Keratinocyte (primary cell): Measurements from ENCODE around the gene ABI3. TPM values are rescaled to one million over a fixed set of nuclear protein-coding genes. Genes with fewer than 3 reads are reported as not detected.

Experiments
- DNase-seq: peaks from one replicate; pipeline ENCODE4 v3.0.0-alpha.2; 2011; ENCODE audit warnings: low read depth, missing footprints, low spot score
- FAIRE-seq: peaks from 2 replicates; lab custom pipeline; 2011; peaks lifted over from hg19 to GRCh38; lab: Jason Lieb, UNC
- H2AFZ ChIP-seq: 2 replicates; pipeline ENCODE4 v1.6.0; 2012; ENCODE audit warnings: low read length, control low read depth, inconsistent platforms; ENCODE audit not compliant: control insufficient read depth
- H3K27ac ChIP-seq: 2 replicates; pipeline ENCODE4 v1.5.1; 2011; ENCODE audit warnings: low read length; ENCODE audit not compliant: control insufficient read depth, insufficient read depth
- H3K27me3 ChIP-seq: 3 replicates; pipeline ENCODE4 v1.6.0; 2011; ENCODE audit warnings: low read length; ENCODE audit not compliant: control insufficient read depth, insufficient read depth; ENCODE audit errors: extremely low read depth
- H3K36me3 ChIP-seq, 2 experiments: 2 replicates in 1 of 2; 3 replicates in 1 of 2; pipeline ENCODE4 v1.5.1; 2011; ENCODE audit warnings: low read length in 2 of 2, mild to moderate bottlenecking in 1 of 2; ENCODE audit not compliant: control insufficient read depth in 2 of 2, insufficient read depth in 2 of 2; ENCODE audit errors: extremely low read depth in 1 of 2
- H3K4me1 ChIP-seq: 3 replicates; pipeline ENCODE4 v1.5.1; 2011; ENCODE audit warnings: low read length; ENCODE audit not compliant: control insufficient read depth, insufficient read depth; ENCODE audit errors: extremely low read depth
- H3K4me2 ChIP-seq: 3 replicates; pipeline ENCODE4 v1.6.0; 2011; ENCODE audit warnings: low read depth, low read length; ENCODE audit not compliant: control insufficient read depth, insufficient read depth; ENCODE audit errors: extremely low read depth
- H3K4me3 ChIP-seq, 3 experiments: fragments of 200-600 bp in 1 of 3; sonication (generic) in 1 of 3; 2 replicates in 2 of 3; 3 replicates in 1 of 3; pipeline ENCODE4 v1.5.1; 2011 to 2016; ENCODE audit warnings: low read length in 3 of 3, mild to moderate bottlenecking in 3 of 3, control low read depth in 2 of 3, inconsistent platforms in 1 of 3, low read depth in 1 of 3, mixed read lengths in 1 of 3, mixed run types in 1 of 3, moderate library complexity in 1 of 3; ENCODE audit not compliant: control insufficient read depth in 2 of 3, insufficient read depth in 2 of 3; ENCODE audit errors: extremely low read depth in 1 of 3
- H3K79me2 ChIP-seq: 2 replicates; pipeline ENCODE4 v1.6.0; 2012; ENCODE audit warnings: low read length; ENCODE audit not compliant: control insufficient read depth, insufficient read depth
- H3K9ac ChIP-seq: 3 replicates; pipeline ENCODE4 v1.6.0; 2011; ENCODE audit warnings: low read length; ENCODE audit not compliant: control insufficient read depth, insufficient read depth; ENCODE audit errors: extremely low read depth
- H3K9me1 ChIP-seq: 3 replicates; pipeline ENCODE4 v1.6.0; 2011; ENCODE audit warnings: low read length; ENCODE audit not compliant: control insufficient read depth, insufficient read depth; ENCODE audit errors: extremely low read depth
- H3K9me3 ChIP-seq: 2 replicates; pipeline ENCODE4 v1.5.1; 2012; ENCODE audit warnings: low read depth, low read length; ENCODE audit not compliant: control insufficient read depth
- H4K20me1 ChIP-seq: 3 replicates; pipeline ENCODE4 v1.6.0; 2011; ENCODE audit warnings: low read length; ENCODE audit not compliant: control insufficient read depth, insufficient read depth; ENCODE audit errors: extremely low read depth
- EZH2 ChIP-seq: IDR thresholded peaks from one replicate; pipeline ENCODE4 v1.6.1; 2012; ENCODE audit warnings: inconsistent platforms, mild to moderate bottlenecking, low read length, moderate library complexity
- dilution Hi-C: fragments of 300-500 bp; cut with MboI; formaldehyde crosslinking; loops from one replicate; pipeline ENCODE4 v1.7.0; 2020; ENCODE audit warnings: low sequenced_read_pairs; ENCODE audit not compliant: extremely low pct_ligation_motif_present
- polyA plus RNA-seq, 5 experiments: library from polyadenylated mRNA; depleted of rRNA in 3 of 5; stranded (reverse) in 3 of 5; stranded (forward) in 1 of 5; unstranded in 1 of 5; fragments of >200 nt; gene quantifications; 1 replicate in 1 of 5; 2 replicates in 3 of 5; 3 replicates in 1 of 5; pipeline versions ENCODE4 v1.2.1 to v1.2.3, GENCODE V29; 2011 to 2012; ENCODE audit warnings: missing spikeins in 2 of 5, low read depth in 1 of 5, low replicate concordance in 1 of 5
- TF ChIP-seq, protein P1 (sequence below), 3 experiments: IDR thresholded peaks in 1 of 3; conservative IDR thresholded peaks in 1 of 3; optimal IDR thresholded peaks in 1 of 3; 2 replicates in 2 of 3; 3 replicates in 1 of 3; pipeline versions ENCODE3 to v1.5.1; 2011; ENCODE audit warnings: low read length in 3 of 3, mild to moderate bottlenecking in 3 of 3, moderate library complexity in 2 of 3, control low read depth in 1 of 3, inconsistent platforms in 1 of 3; ENCODE audit not compliant: insufficient read depth in 2 of 3; ENCODE audit errors: extremely low read depth in 1 of 3

The ABI3 gene
- polyA plus RNA-seq, 1 donor (not counting 4 experiments of a cell fraction or from before 2014, with no cell fraction given): not detected

DNA sequence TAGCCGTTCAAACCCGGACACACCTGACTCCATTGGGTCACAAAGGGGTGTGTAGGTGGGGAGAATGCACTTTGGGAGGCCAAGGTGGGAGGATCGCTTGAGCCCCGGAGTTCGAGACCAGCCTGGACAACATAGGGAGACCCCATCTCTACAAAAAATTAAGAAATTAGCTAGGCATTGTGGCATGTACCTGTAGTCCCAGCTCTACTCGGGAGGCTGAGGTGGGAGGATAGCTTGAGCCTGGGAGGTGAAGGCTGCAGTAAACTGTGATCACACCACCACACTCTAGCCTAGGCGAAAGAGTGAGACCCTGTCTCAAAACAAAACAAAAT, 21.0 kb downstream of the ABI3 start:
- Histone ChIP-seq H4K20me1 (no peaks in the 10 kb centered on the region), H3K9me3 (no peaks in the 10 kb centered on the region), H3K4me3 (no peak overlapping the region), H3K4me1 (peaks cover 3% of the 10 kb centered on the region), H3K4me2 (no peak overlapping the region), H2AFZ (no peak overlapping the region), H3K27ac (no peak overlapping the region), H3K36me3 (no peaks in the 10 kb centered on the region), H3K79me2 (no peaks in the 10 kb centered on the region), H3K9me1 (no peaks in the 10 kb centered on the region), H3K27me3 (peaks cover 38% of the 10 kb centered on the region), H3K9ac (no peak overlapping the region)
- FAIRE-seq: no peak
- DNase-seq: no peak
- TF ChIP-seq, protein P1, sequence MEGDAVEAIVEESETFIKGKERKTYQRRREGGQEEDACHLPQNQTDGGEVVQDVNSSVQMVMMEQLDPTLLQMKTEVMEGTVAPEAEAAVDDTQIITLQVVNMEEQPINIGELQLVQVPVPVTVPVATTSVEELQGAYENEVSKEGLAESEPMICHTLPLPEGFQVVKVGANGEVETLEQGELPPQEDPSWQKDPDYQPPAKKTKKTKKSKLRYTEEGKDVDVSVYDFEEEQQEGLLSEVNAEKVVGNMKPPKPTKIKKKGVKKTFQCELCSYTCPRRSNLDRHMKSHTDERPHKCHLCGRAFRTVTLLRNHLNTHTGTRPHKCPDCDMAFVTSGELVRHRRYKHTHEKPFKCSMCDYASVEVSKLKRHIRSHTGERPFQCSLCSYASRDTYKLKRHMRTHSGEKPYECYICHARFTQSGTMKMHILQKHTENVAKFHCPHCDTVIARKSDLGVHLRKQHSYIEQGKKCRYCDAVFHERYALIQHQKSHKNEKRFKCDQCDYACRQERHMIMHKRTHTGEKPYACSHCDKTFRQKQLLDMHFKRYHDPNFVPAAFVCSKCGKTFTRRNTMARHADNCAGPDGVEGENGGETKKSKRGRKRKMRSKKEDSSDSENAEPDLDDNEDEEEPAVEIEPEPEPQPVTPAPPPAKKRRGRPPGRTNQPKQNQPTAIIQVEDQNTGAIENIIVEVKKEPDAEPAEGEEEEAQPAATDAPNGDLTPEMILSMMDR (optimal IDR thresholded peaks at IDR 0.05 in 1 of 3, IDR thresholded peaks at IDR 0.05 in 1 of 3, conservative IDR thresholded peaks at IDR 0.05 in 1 of 3; ENCODE audit: extremely low read depth in 1 of 3, insufficient read depth in 2 of 3, low read length in 3 of 3): no peak
- dilution Hi-C loops: loop anchor here (10.0 kb wide), 1 partner anchor 63 kb away; no protein-coding TSS in a partner anchor

DNA sequence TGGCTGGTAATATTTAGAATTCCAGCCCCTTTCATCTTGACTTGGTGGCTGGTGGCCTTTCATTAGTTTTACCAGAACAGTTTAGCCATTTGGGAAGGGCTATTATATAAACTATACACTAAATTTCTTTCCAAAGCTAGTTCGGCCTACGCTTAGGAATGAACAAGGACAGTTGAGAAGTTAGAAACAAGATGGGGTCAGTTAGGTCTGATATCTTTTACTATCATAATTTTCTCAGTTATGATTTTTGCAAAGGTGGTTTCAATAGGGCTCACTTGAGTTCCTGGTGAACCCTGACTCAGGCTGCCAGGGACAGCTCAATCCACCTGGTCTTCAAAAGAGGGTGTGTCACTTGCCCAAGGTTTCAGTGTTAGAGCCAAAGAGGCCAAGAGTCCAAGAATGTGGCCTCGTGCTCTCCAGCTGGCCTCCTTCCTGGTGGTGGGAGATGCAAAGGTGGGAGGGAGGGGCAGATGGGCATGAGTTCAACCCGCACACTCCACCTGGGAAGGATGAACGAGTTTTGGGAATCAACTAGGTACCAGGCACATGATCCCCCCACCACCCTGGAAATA, 24.1 kb downstream of the ABI3 start:
- DNase-seq: no peak
- Histone ChIP-seq H3K4me2 (no peak overlapping the region), H3K27me3 (peaks cover 21% of the 10 kb centered on the region), H3K79me2 (no peaks in the 10 kb centered on the region), H2AFZ (no peak overlapping the region), H3K9me3 (no peaks in the 10 kb centered on the region), H3K4me3 (no peak overlapping the region), H3K27ac (no peak overlapping the region), H3K9ac (no peak overlapping the region), H3K36me3 (no peaks in the 10 kb centered on the region), H4K20me1 (no peaks in the 10 kb centered on the region), H3K9me1 (no peaks in the 10 kb centered on the region), H3K4me1 (peaks cover 3% of the 10 kb centered on the region)
- no peak for FAIRE-seq
- dilution Hi-C loops: loop anchor here (10.0 kb wide), 1 partner anchor 60 kb away; no protein-coding TSS in a partner anchor
- TF ChIP-seq EZH2: no peak
- TF ChIP-seq, protein P1 (optimal IDR thresholded peaks at IDR 0.05 in 1 of 3, IDR thresholded peaks at IDR 0.05 in 1 of 3, conservative IDR thresholded peaks at IDR 0.05 in 1 of 3; ENCODE audit: extremely low read depth in 1 of 3, insufficient read depth in 2 of 3, low read length in 3 of 3): no peak
